ENCODE results near the gene SPOCK2. TPM values are rescaled to one million over a fixed set of nuclear protein-coding genes. Genes with fewer than 3 reads are reported as not detected.

Gene SPOCK2
- polyA plus RNA-seq, 1 donor from 2014 or later = 5.6 TPM

GRCh38 chr10:72116372-72116771, 28.0 kb upstream of the SPOCK2 start:
- no peak overlapping the region for H3K4me3 ChIP-seq (ENCODE audit: low read length)
- H3K27me3 ChIP-seq (ENCODE audit: insufficient read depth, low read depth, low read length) = no peaks in the 10 kb centered on the region

GRCh38 chr10:72114706-72115450, 26.5 kb upstream of the SPOCK2 start:
- no peaks in the 10 kb centered on the region for H3K9me3 ChIP-seq (ENCODE audit: low read length)
- H3K27ac ChIP-seq (ENCODE audit: low read length) = no peak overlapping the region
- no peak overlapping the region for H3K4me2 ChIP-seq (ENCODE audit: low read length)
- no peaks in the 10 kb centered on the region for H3K9me2 ChIP-seq (ENCODE audit: insufficient read depth, low read length)
- no peaks in the 10 kb centered on the region for H3K27me3 ChIP-seq (ENCODE audit: insufficient read depth, low read depth, low read length)
- H3K36me3 ChIP-seq (ENCODE audit: insufficient read depth, low read length) = no peaks in the 10 kb centered on the region
- H3F3A ChIP-seq (ENCODE audit: insufficient read depth, low read length, poor library complexity, severe bottlenecking) = no peaks in the 10 kb centered on the region
- H3K4me3 ChIP-seq (ENCODE audit: low read length) = no peak overlapping the region
- H2AFZ ChIP-seq (ENCODE audit: low read depth, low read length) = no peak overlapping the region
- H3K9ac ChIP-seq (ENCODE audit: low read length) = no peak overlapping the region
- no peaks in the 10 kb centered on the region for H4K20me1 ChIP-seq (ENCODE audit: insufficient read depth)
- H3K79me2 ChIP-seq (replicated peaks; ENCODE audit: insufficient read depth, low read length) = no peaks in the 10 kb centered on the region
- TF ChIP-seq SMC3 (conservative IDR thresholded peaks at IDR 0.05; ENCODE audit: poor library complexity) (no peak), REST (IDR thresholded peaks at IDR 0.05; ENCODE audit: borderline replicate concordance) (no peak), POLR2AphosphoS5 (IDR thresholded peaks at IDR 0.05) (no peak), TAF1 (IDR thresholded peaks at IDR 0.05; ENCODE audit: low read depth) (no peak), CTCF (IDR thresholded peaks at IDR 0.05; ENCODE audit: poor library complexity, severe bottlenecking) (no peak), MXI1 (conservative IDR thresholded peaks at IDR 0.05; ENCODE audit: poor library complexity, severe bottlenecking) (no peak)

More at GRCh38 chr10:72116372-72116771, 28.0 kb upstream of the SPOCK2 start:
- Histone ChIP-seq H3K9ac (ENCODE audit: low read length) (no peak overlapping the region), H4K20me1 (ENCODE audit: insufficient read depth) (no peaks in the 10 kb centered on the region), H3F3A (ENCODE audit: insufficient read depth, low read length, poor library complexity, severe bottlenecking) (no peaks in the 10 kb centered on the region), H3K27ac (ENCODE audit: low read length) (no peak overlapping the region), H3K9me2 (ENCODE audit: insufficient read depth, low read length) (no peaks in the 10 kb centered on the region), H2AFZ (ENCODE audit: low read depth, low read length) (no peak overlapping the region), H3K9me3 (ENCODE audit: low read length) (no peaks in the 10 kb centered on the region), H3K36me3 (ENCODE audit: insufficient read depth, low read length) (no peaks in the 10 kb centered on the region), H3K79me2 (replicated peaks; ENCODE audit: insufficient read depth, low read length) (no peaks in the 10 kb centered on the region), H3K4me2 (ENCODE audit: low read length) (no peak overlapping the region)
- TF ChIP-seq TAF1 (IDR thresholded peaks at IDR 0.05; ENCODE audit: low read depth) (no peak), CTCF (IDR thresholded peaks at IDR 0.05; ENCODE audit: poor library complexity, severe bottlenecking) (no peak), RAD21 (conservative IDR thresholded peaks at IDR 0.05) (no peak), EP300 (conservative IDR thresholded peaks at IDR 0.05; ENCODE audit: poor library complexity, severe bottlenecking) (no peak), SMC3 (conservative IDR thresholded peaks at IDR 0.05; ENCODE audit: poor library complexity) (no peak), EZH2 (IDR thresholded peaks at IDR 0.05; ENCODE audit: borderline replicate concordance, insufficient read depth, low read length, poor library complexity, severe bottlenecking) (no peak), REST (IDR thresholded peaks at IDR 0.05; ENCODE audit: borderline replicate concordance) (no peak), MXI1 (conservative IDR thresholded peaks at IDR 0.05; ENCODE audit: poor library complexity, severe bottlenecking) (no peak), POLR2AphosphoS5 (IDR thresholded peaks at IDR 0.05) (no peak)
